ENCODE measurements around the gene NXT2. TPM values are rescaled to one million over a fixed set of nuclear protein-coding genes. Genes with fewer than 3 reads are reported as not detected.
"Not testable (repeated sequence)": the region's sequence is repeated elsewhere in the genome, so short reads cannot be mapped to it uniquely, and the experiment has no call there.

Gene NXT2
- total RNA-seq, 2 experiments from 2014 or later: 10.0 to 12.6 TPM

DNA sequence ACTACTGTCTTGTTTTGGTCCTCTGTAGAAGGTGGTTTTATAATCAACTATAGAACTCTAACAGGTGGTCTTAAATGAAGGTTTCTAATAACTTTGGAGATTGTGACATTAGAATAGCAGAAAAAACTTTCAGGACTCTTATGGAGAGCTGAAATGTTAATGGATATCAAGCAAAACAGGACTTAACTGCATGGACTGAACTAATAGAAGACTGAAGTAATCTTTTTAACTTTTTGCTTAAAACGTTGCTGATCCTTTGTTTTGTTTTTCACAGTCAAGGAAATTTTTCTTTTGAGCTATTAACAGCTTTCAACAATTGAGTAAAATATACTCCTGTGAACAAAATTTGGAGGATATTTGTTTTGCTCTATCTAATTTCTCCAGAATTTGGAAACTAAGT lies 17.2 kb downstream of the NXT2 start:
- no peak for ATAC-seq
- no peaks in the 10 kb centered on the region for H3K4me1 Mint-ChIP-seq
- no peak overlapping the region for H3K4me3 Mint-ChIP-seq
- H3K36me3 Mint-ChIP-seq: no peaks in the 10 kb centered on the region
- no peak overlapping the region for H3K27ac Mint-ChIP-seq
- CTCF ChIA-PET: no interaction called here
- DNase-seq: no peak
- no peaks in the 10 kb centered on the region for H3K9me3 Mint-ChIP-seq (ENCODE audit: low read depth)
- H3K27me3 Mint-ChIP-seq: no peaks in the 10 kb centered on the region

DNA sequence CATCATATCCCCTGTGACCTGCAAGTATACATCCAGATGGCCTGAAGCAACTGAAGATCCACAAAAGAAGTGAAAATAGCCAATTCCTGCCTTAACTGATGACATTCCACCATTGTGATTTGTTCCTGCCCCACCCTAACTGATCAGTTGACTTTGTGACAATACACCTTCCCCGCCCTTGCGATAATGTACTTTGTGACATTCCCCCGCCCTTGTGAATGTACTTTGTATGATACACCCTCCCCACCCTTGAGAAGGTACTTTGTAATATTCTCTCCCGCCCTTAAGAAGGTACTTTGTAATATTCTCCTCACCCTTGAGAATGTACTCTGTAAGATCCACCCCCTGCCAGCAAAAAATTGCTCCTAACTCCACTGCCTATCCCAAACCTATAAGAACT lies 39.4 kb downstream of the NXT2 start:
- CTCF ChIA-PET, ATAC-seq: not testable (repeated sequence)

DNA sequence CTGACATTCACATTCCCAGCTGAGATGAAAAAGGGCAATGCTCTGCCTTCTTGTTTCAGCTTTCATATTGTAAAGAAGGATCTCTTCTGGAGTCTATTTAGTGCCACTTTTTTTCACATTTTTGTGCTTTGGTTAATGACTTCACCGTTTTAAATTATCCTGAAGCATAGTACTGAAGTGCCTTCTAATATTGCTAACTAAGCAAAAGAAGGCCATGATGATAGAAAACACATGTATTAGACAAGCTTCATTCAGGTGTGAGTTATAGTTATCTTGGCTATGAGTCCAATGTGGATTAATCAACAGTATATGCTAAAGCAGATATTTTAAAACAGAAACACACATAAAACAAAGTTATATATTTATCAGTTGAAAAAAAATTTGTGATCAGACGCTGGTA lies 40.4 kb downstream of the NXT2 start:
- ATAC-seq (no peak), DNase-seq (no peak)
- no peak overlapping the region for H3K27ac Mint-ChIP-seq
- H3K36me3 Mint-ChIP-seq: peaks cover 1% of the 10 kb centered on the region
- H3K4me3 Mint-ChIP-seq: no peak overlapping the region
- H3K9me3 Mint-ChIP-seq (ENCODE audit: low read depth): no peaks in the 10 kb centered on the region
- CTCF ChIA-PET: no interaction called here
- H3K4me1 Mint-ChIP-seq: no peaks in the 10 kb centered on the region
- H3K27me3 Mint-ChIP-seq: peaks cover 3% of the 10 kb centered on the region

More for the DNA sequence above, 39.4 kb downstream of the NXT2 start:
- H3K36me3 Mint-ChIP-seq; H3K4me3 Mint-ChIP-seq; H3K9me3 Mint-ChIP-seq (ENCODE audit: low read depth); H3K27me3 Mint-ChIP-seq; H3K4me1 Mint-ChIP-seq; H3K27ac Mint-ChIP-seq; DNase-seq: not testable (repeated sequence)

DNA sequence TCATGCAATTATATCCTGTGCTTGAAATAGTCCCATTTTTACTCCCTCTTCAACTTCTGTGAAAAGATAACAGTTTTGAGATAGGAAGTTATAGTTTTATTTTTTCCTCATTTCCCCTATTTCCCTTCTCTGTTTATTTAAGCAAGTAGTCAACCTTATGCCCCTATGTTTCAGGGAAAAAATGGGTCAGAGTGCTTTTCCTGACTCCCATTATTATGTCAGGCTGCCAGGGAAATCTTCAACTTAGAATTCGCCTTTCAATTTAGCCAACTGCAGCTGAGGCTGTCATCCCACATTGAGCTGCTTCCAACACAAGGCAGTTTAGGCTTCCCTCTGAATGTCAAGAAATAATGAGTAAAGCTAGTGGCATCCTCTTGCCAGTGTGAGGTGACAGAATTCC lies 42.3 kb downstream of the NXT2 start:
- peaks cover 1% of the 10 kb centered on the region for H3K36me3 Mint-ChIP-seq
- no peaks in the 10 kb centered on the region for H3K4me1 Mint-ChIP-seq
- no peaks in the 10 kb centered on the region for H3K9me3 Mint-ChIP-seq (ENCODE audit: low read depth)
- DNase-seq (no peak), ATAC-seq (no peak)
- peaks cover 3% of the 10 kb centered on the region for H3K27me3 Mint-ChIP-seq
- CTCF ChIA-PET: no interaction called here
- no peak overlapping the region for H3K27ac Mint-ChIP-seq
- H3K4me3 Mint-ChIP-seq: no peak overlapping the region

DNA sequence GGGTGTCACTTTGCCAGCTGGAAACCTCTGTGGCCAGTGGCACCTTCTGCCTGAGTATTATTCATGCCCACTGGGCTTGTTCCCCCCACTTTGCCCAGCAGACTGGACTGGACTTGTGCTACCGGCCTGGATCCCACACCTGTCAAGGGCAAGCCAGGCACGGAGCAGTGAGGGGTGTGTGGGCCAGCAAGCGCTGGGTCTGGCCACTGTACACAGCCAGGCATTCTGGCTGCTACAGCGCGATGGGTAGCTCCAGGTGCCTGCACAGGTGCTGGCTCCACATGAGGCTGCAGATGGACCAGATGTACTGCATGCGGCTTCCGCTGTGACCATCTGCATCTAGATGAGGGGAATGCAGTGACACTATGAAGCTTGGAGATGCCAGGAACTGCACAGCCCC lies 48.8 kb downstream of the NXT2 start:
- ATAC-seq (no peak), DNase-seq (no peak)
- Mint-ChIP-seq H3K4me3 (no peak overlapping the region), H3K4me1 (no peaks in the 10 kb centered on the region), H3K36me3 (no peaks in the 10 kb centered on the region), H3K27ac (no peak overlapping the region), H3K9me3 (ENCODE audit: low read depth) (no peaks in the 10 kb centered on the region), H3K27me3 (peaks cover 10% of the 10 kb centered on the region)
- CTCF ChIA-PET: no interaction called here

DNA sequence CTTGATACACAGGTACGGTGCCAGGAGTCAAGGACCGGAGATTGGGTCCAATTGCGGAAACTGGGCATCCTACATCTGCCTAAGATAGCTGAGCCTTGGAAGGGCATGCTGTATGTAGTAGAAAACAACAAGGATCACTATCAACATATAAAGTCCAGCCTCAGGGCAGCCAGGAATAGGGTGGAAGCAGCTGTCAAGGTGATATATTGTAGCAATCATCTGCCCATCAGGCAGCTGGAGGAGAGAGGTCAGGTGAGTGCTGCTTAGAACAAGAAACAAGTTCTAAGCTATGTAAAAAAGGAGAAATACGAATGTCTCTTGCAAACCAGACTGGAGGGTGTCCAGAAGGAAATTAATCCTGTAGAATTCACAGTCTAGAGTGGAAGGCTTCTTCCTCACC lies 53.5 kb downstream of the NXT2 start:
- CTCF ChIA-PET: no interaction called here
- ATAC-seq (no peak), DNase-seq (no peak)
- Mint-ChIP-seq H3K4me3 (no peak overlapping the region), H3K9me3 (ENCODE audit: low read depth) (no peaks in the 10 kb centered on the region), H3K36me3 (no peaks in the 10 kb centered on the region), H3K27ac (no peak overlapping the region), H3K27me3 (peaks cover 13% of the 10 kb centered on the region), H3K4me1 (no peaks in the 10 kb centered on the region)

Other genes with a start within 250 kb of the NXT2 start
- gene GUCY2F, start 54.8 kb upstream of the NXT2 start, total RNA-seq: not detected
- gene KCNE5, start 88.3 kb downstream of the NXT2 start, total RNA-seq: under 1 TPM; 0.30 to 0.47 TPM
- gene ACSL4, start 196.4 kb downstream of the NXT2 start, total RNA-seq: 10 to 100 TPM; 68.3 to 95.1 TPM